ENCODE data around the gene RNF217.

The RNF217 gene

GRCh38 chr6:125116170-125116569 is 153.9 kb downstream of the RNF217 start (continued):
- TF ChIP-seq TOX (CRISPR knock-in tag; IDR thresholded peaks at IDR 0.05; ENCODE audit: borderline replicate concordance), result no peak
- TF ChIP-seq ZFP3 (CRISPR knock-in tag; IDR thresholded peaks at IDR 0.05), result no peak
- TF ChIP-seq ISL1 (CRISPR knock-in tag; IDR thresholded peaks at IDR 0.05), result no peak
- TF ChIP-seq ESRRG (CRISPR knock-in tag; IDR thresholded peaks at IDR 0.05), result no peak
- TF ChIP-seq ARNTL (CRISPR knock-in tag; IDR thresholded peaks at IDR 0.05; ENCODE audit: borderline replicate concordance, low read depth), result no peak

DNA sequence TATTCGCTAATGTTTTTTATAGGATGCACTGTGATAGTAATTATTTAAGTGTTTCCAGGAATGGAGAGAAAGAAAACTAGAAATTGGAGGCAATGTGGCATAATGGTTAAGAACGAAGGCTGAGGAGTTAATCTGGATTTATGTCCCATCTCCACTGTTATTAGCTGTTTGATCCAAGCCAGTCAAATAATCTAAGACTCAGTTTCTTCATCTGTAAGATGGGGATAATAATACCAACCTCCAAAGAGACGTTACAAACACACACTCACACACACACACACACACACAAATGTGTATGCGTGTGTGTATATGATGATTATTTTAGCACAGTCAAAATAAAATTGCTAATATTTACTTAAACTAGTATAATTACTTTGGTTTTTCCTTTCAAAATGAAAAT is 154.5 kb downstream of the RNF217 start:
- ATAC-seq, result no peak
- TF ChIP-seq CSRNP3 (CRISPR knock-in tag; IDR thresholded peaks at IDR 0.05), result no peak
- TF ChIP-seq ZFP3 (CRISPR knock-in tag; IDR thresholded peaks at IDR 0.05), result no peak
- no peak for TF ChIP-seq RARB (CRISPR knock-in tag; IDR thresholded peaks at IDR 0.05)
- TF ChIP-seq, protein P1, sequence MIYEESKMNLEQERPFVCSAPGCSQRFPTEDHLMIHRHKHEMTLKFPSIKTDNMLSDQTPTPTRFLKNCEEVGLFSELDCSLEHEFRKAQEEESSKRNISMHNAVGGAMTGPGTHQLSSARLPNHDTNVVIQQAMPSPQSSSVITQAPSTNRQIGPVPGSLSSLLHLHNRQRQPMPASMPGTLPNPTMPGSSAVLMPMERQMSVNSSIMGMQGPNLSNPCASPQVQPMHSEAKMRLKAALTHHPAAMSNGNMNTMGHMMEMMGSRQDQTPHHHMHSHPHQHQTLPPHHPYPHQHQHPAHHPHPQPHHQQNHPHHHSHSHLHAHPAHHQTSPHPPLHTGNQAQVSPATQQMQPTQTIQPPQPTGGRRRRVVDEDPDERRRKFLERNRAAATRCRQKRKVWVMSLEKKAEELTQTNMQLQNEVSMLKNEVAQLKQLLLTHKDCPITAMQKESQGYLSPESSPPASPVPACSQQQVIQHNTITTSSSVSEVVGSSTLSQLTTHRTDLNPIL (CRISPR knock-in tag; IDR thresholded peaks at IDR 0.05; ENCODE audit: low read depth), result no peak
- TF ChIP-seq TCF4 (CRISPR knock-in tag; IDR thresholded peaks at IDR 0.05; ENCODE audit: borderline replicate concordance), result no peak
- TF ChIP-seq TOX (CRISPR knock-in tag; IDR thresholded peaks at IDR 0.05; ENCODE audit: borderline replicate concordance), result no peak
- TF ChIP-seq, protein P2, sequence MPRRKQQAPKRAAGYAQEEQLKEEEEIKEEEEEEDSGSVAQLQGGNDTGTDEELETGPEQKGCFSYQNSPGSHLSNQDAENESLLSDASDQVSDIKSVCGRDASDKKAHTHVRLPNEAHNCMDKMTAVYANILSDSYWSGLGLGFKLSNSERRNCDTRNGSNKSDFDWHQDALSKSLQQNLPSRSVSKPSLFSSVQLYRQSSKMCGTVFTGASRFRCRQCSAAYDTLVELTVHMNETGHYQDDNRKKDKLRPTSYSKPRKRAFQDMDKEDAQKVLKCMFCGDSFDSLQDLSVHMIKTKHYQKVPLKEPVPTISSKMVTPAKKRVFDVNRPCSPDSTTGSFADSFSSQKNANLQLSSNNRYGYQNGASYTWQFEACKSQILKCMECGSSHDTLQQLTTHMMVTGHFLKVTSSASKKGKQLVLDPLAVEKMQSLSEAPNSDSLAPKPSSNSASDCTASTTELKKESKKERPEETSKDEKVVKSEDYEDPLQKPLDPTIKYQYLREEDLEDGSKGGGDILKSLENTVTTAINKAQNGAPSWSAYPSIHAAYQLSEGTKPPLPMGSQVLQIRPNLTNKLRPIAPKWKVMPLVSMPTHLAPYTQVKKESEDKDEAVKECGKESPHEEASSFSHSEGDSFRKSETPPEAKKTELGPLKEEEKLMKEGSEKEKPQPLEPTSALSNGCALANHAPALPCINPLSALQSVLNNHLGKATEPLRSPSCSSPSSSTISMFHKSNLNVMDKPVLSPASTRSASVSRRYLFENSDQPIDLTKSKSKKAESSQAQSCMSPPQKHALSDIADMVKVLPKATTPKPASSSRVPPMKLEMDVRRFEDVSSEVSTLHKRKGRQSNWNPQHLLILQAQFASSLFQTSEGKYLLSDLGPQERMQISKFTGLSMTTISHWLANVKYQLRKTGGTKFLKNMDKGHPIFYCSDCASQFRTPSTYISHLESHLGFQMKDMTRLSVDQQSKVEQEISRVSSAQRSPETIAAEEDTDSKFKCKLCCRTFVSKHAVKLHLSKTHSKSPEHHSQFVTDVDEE (CRISPR knock-in tag; IDR thresholded peaks at IDR 0.05), result no peak
- TF ChIP-seq ARNTL (CRISPR knock-in tag; IDR thresholded peaks at IDR 0.05; ENCODE audit: borderline replicate concordance, low read depth), result no peak
- no peak for TF ChIP-seq PPARA (CRISPR knock-in tag; IDR thresholded peaks at IDR 0.05; ENCODE audit: borderline replicate concordance)

- ATAC-seq, result no peak
- no peak for TF ChIP-seq BACH2 (CRISPR knock-in tag; IDR thresholded peaks at IDR 0.05; ENCODE audit: borderline replicate concordance)
- TF ChIP-seq, protein P2 (CRISPR knock-in tag; IDR thresholded peaks at IDR 0.05), result no peak
- no peak for TF ChIP-seq RARB (CRISPR knock-in tag; IDR thresholded peaks at IDR 0.05)
- TF ChIP-seq PPARA (CRISPR knock-in tag; IDR thresholded peaks at IDR 0.05; ENCODE audit: borderline replicate concordance), result no peak
- no peak for TF ChIP-seq POU6F1 (CRISPR knock-in tag; IDR thresholded peaks at IDR 0.05; ENCODE audit: borderline replicate concordance, low read depth)
- TF ChIP-seq, protein P1 (CRISPR knock-in tag; IDR thresholded peaks at IDR 0.05; ENCODE audit: low read depth), result no peak
- TF ChIP-seq ZFP30 (CRISPR knock-in tag; IDR thresholded peaks at IDR 0.05), result no peak
- TF ChIP-seq ZC3H10 (CRISPR knock-in tag; IDR thresholded peaks at IDR 0.05), result no peak
- TF ChIP-seq ISL1 (CRISPR knock-in tag; IDR thresholded peaks at IDR 0.05), result no peak
- no peak for TF ChIP-seq ZNF565 (CRISPR knock-in tag; conservative IDR thresholded peaks at IDR 0.05; ENCODE audit: low read depth)
- TF ChIP-seq CSRNP3 (CRISPR knock-in tag; IDR thresholded peaks at IDR 0.05), result no peak
- TF ChIP-seq ZFP3 (CRISPR knock-in tag; IDR thresholded peaks at IDR 0.05), result no peak
- TF ChIP-seq ESRRG (CRISPR knock-in tag; IDR thresholded peaks at IDR 0.05), result no peak
- no peak for TF ChIP-seq ZNF70 (CRISPR knock-in tag; IDR thresholded peaks at IDR 0.05)
- no peak for TF ChIP-seq SNAI2 (CRISPR knock-in tag; IDR thresholded peaks at IDR 0.05)
- TF ChIP-seq PATZ1 (CRISPR knock-in tag; IDR thresholded peaks at IDR 0.05; ENCODE audit: borderline replicate concordance), result no peak
- no peak for TF ChIP-seq ARNTL (CRISPR knock-in tag; IDR thresholded peaks at IDR 0.05; ENCODE audit: borderline replicate concordance, low read depth)
- no peak for TF ChIP-seq ZNF8 (CRISPR knock-in tag; IDR thresholded peaks at IDR 0.05)
- no peak for TF ChIP-seq TOX (CRISPR knock-in tag; IDR thresholded peaks at IDR 0.05; ENCODE audit: borderline replicate concordance)
Observed at GRCh38 chr6:125117818-125118217, 155.6 kb downstream of the RNF217 start.

All from SK-N-SH treated with all-trans-retinoic acid at 6 μM for 48 hours (cell line).